GM12891 (cell line): Measurements from ENCODE around the gene AK8.

Experiments used
- PAX5 ChIP-seq: IDR thresholded peaks from 2 replicates; pipeline ENCODE4 v1.6.1; 2011; ENCODE audit warnings: low read length, moderate library complexity, mild to moderate bottlenecking; ENCODE audit not compliant: insufficient read depth, severe bottlenecking
- POLR2A ChIP-seq: IDR thresholded peaks from 2 replicates; pipeline ENCODE4 v1.6.1; 2011; ENCODE audit warnings: low read depth, low read length, control low read depth
- POLR2AphosphoS5 ChIP-seq: IDR thresholded peaks from 2 replicates; pipeline ENCODE4 v1.6.1; 2011; ENCODE audit warnings: low read depth, low read length, control low read depth
- POU2F2 ChIP-seq: IDR thresholded peaks from 2 replicates; pipeline ENCODE4 v1.6.1; 2011; ENCODE audit warnings: low read depth, mild to moderate bottlenecking, control low read depth, low read length, moderate library complexity
- SPI1 ChIP-seq: IDR thresholded peaks from 2 replicates; pipeline ENCODE4 v1.6.1; 2011; ENCODE audit warnings: low read depth, low read length, control low read depth
- TAF1 ChIP-seq: IDR thresholded peaks from 2 replicates; pipeline ENCODE4 v1.6.1; 2011; ENCODE audit warnings: low read depth, low read length, control low read depth

GRCh38 chr9:132834343-132834742 is 43.7 kb downstream of the AK8 start:
- TF ChIP-seq POLR2AphosphoS5 (no peak), POLR2A (no peak), PAX5 (no peak), TAF1 (no peak), SPI1 (no peak), POU2F2 (no peak)
